Inflammatory macrophage treated with lipopolysaccharide for 1 hour (primary cell): ENCODE measurements around the gene CDX4.
"Not testable (repeated sequence)": the region's sequence is repeated elsewhere in the genome, so short reads cannot be mapped to it uniquely, and the experiment has no call there.

Source experiments
- DNase-seq, 2 donors: peaks; one replicate each; pipeline ENCODE4 v3.0.0-alpha.2; 2020 to 2022

CDX4 gene, protein sequence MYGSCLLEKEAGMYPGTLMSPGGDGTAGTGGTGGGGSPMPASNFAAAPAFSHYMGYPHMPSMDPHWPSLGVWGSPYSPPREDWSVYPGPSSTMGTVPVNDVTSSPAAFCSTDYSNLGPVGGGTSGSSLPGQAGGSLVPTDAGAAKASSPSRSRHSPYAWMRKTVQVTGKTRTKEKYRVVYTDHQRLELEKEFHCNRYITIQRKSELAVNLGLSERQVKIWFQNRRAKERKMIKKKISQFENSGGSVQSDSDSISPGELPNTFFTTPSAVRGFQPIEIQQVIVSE

DNA sequence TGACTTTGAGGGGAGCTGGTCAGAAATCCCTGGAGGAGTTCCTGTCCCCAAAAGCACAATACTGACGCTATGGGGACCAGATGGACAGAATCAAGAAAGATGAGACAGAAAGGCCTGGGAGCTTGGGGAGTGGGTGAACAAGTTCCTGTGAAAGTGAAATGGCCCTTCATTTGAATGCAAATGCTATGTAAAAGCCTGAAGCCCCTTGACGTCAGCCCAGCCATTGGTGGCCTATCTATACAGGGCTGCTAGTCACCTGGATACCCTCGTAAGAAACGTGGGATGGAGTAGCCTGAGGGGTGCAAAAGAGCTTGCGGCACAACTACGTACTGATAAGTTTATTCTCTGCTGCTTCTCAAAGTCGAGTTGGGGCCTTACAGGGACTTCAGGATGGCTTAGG lies at the start of gene CDX4:
TSS of gene CDX4 (plus strand) at position 223 of the 400 bp plus-strand sequence. CDS start 201 bp downstream, outside the sequence.
- DNase-seq: no peak

DNA sequence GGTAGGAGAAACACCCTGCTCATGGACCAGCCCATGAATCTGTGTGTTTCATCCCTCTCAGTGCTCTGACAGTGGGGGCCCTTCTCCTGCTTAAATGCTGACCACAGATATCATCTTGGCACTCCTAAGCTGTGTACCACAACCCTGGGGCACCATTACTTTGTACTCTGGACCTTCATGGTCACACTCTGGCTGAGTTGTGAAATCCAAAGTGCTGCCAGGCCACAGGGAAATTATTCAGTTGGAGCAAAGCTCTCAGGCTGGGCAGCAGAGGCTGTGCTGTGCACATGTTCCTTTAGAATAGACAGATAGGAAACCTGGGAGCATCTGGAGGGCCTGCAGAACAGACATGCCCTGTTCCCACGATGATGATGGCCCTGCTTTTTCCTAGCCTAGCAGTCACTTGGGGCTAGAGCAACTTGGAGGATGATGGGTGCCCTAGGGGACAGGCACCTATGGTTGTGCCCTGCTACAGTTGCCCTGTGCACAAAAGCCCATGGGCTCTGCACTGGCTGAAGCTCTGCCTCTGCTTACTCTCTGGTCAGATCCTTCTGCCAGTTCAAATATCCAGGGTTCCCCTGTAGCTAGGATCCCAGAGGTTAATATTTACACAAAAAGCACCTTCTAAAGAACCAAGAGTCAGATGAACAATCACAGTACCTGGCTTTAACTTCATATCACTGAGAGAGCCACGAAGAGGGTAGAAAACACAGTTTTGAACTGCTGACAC lies 48.5 kb upstream of the CDX4 start:
- no peak for DNase-seq

DNA sequence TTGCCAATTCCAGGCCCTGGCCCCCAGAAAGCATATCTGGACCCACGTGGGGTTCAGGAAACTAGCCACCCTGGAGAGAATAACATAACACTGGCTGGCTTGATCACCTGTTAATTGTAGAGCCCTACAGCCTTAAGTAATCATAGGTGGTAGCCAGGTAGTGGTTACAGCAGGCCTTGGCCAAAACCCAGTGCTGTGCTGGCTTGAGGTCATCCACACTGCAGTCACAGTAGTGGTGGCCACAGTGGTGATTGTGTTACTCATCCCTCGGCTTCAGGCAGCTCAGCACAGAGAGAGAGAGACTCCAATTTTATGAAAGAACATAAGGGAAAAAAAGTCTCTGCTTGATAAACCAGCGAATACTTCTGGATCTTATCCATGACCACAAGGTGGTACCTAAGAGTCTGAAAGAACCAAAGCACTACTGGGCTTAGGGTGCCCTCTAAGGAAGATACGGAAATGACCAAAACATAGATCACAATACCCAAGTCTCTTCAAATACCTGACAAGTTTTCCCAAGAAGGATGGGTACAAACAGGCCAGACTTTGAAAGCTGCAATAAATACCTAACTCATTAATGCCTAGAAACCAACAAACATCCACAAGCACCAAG lies 46.6 kb upstream of the CDX4 start:
- DNase-seq: no peak

DNA sequence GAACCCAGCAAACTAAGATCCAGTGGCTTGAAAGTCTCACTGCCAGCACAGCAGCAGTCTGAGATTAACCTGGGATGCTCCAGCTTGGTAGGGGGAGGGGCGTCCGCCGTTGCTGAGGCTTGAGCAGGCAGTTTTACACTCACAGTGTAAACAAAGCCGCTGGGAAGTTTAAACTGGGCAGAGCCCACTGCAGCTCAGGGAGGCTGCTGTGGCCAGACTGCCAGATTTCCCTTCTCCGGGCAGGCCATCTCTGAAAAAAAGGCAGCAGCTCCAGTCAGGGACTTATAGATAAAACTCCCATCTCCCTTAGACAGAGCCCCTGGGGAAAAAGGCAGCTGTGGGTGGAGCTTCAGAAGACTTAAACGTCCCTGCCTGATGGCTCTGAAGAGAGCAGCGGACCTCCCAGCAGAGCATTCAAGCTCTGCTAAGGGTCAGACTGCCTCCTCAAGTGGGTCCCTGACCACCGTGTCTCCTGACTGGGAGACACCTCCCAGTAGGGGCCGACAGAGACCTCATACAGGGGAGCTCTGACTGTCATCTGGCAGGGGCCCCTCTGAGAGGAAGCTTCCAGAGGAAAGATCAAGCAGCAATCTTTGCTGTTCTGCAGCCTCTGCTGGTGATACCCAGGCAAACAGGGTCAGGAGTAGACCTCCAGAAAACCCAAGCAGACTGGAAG lies 45.1 kb upstream of the CDX4 start:
- DNase-seq: no peak

DNA sequence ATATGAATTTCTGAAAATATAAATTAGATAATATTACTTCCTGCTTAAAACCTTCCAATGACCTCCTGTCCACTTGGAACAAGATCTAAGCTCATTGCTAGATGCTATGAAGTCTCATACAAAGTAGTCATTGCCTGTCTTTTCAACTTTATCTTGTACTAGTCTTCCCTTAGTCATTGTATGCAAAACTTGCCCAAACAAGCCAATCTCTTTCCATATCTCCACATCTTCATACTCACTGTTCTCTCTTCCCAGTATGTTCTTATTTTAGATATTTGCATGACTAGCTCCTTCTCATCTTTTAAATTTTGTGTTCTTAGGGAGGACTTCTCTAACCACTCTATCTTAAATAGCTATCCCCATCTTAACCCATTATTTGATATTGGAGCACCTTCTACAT lies 33.9 kb upstream of the CDX4 start:
- DNase-seq: no peak

DNA sequence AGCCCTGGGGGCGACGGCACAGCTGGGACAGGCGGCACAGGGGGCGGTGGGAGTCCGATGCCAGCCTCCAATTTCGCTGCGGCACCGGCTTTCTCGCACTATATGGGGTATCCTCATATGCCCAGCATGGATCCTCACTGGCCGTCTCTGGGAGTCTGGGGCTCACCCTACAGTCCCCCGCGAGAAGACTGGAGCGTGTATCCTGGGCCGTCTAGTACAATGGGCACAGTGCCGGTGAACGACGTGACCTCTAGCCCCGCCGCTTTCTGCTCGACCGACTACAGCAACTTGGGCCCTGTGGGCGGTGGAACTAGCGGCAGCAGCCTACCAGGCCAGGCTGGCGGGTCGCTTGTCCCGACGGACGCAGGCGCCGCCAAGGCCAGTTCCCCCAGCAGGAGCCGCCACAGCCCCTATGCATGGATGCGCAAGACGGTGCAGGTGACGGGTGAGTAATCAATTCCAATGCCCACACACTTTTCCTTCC lies 500 bp downstream of the CDX4 start:
- DNase-seq: no peak

DNA sequence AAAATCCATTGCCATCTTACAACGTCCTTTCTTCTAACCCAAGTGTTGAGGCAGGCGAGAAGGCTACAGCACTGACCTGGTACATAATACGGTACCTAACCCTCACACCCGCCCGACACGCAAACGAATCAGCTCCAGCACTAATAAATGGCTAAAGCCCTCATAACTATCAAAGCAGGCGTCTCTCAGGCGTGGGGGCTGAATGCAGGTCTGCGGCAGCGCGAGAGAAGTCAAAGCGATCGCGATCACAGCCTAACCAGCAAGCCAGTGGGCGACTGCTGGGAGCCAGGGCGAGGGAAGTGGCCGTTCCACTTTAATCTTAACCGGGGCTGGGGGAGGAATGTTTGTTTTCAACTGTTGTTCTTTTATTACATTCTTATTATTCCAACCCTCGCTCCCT lies 1.5 kb downstream of the CDX4 start:
- DNase-seq: no peak

DNA sequence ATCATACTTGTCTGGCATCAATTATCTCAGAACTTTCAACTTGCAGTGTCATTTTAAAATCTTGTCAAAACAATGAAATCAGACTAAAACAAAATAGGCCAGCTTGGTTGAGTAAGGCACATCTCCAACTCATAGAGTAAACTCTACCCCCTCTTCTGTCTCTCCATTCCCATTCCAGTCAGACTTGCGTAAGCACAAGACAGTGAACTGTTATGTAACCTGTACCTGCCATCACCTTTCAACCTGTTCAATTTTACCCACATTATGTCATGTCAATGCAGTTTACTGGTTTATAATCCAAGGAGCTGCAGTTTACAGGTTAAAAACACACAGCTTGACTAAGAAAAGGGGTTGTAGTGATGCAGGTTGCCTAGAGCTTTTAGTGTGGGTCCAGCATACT lies 8.3 kb downstream of the CDX4 start:
- no peak for DNase-seq

DNA sequence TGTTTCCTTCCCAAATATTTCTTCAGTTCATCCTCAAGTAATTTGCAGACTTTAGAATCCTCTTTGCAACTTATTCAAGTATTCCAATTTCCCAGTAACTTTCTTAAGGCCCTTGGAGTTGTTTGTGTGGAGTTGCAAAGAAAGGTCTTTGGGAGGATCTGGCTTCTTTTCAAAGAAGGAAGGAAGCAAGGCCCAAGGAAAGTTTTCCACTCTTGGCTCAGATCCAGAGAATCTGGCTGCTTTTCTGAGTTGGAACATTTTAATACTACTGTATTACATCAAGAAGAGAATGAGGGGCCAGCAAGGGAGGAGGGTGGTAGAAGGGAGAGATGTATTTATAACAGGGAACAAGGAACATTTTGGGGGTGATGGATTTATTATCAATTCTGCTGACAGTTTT lies 10.5 kb downstream of the CDX4 start:
- no peak for DNase-seq

DNA sequence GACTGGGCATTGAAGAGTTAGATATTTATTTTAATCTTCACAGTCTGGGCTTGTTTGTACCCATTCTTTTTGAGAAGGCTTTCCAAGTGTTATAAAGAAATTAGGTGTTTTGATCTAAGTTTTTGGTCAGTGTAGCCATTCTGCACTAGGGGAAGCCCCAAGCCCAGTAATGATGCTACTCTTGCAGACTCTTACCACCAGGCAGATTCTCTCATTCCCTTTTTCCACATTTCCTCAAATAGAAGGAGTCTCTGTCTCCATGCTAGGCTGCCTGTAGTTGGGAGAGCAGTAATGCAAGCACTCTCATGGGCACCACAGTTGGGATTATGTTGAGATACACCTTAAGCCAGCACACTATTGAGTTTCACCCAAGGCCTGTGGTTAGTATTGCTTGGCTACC lies 21.5 kb downstream of the CDX4 start:
- DNase-seq: no peak

DNA sequence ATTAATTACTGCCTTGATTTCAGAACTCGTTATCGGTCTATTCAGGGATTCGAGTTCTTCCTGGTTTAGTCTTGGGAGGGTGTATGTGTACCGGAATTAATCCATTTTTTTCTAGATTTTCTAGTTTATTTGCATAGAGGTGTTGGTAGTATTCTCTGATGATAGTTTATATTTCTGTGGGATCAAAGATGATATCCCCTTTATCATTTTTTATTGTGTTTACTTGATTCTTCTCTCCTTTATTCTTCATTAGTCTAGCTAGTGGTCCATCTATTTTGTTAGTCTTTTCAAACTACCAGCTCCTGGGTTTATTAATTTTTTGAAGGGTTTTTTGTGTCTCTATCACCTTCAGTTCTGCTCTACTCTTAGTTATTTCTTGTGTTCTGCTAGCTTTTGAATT lies 32.1 kb downstream of the CDX4 start:
- no peak for DNase-seq

DNA sequence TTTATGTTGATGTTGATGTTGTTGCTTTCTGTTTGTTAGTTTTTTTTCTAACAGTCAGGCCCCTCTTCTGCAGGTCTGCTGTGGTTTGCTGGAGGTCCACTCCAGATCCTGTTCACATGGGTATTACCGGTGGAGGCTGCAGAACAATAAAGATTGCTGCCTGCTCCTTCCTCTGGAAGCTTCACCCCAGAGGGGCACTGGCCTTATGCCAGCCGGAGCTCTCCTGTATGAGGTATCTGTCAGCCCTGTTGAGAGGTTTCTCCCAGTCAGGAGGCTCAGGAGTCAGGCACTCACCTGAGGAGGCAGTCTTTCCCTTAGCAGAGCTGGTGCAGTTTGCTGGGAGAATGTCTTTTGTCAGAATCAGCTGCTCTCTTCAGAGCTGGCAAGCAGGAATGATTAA lies 34.7 kb downstream of the CDX4 start:
- DNase-seq: no peak

DNA sequence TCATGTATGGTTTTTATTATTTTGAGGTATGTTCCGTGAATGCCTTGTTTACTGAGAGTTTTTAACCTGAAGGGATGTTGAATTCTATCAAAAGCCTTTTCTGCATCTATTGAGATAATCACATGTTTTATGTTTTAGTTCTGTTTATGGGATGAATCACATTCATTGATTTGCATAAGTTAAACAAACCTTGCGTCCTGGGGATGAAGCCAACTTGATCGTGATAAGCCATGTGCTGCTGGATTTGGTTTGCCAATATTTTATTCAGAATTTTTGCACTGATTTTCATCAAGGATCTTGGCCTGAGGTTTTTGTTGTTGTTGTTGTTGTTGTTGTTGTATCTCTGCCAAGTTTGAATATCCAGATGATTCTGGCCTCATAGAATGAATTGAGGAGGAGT lies 43.8 kb downstream of the CDX4 start:
- no peak for DNase-seq

DNA sequence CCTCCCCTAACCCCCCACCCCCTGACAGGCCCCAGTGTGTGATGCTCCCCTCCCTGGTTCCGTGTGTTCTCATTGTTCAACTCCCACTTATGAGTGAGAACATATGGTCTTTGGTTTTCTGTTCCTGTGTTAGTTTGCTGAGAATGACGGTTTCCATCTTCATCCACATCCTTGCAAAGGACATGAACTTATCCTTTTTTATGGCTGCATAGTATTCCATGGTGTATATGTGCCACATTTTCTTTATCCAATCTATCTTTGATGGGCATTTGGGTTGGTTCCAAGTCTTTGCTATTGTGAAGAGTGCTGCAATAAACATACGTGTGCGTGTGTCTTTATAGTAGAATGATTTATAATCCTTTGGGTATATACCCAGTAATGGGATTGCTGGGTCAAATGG lies 45.3 kb downstream of the CDX4 start:
- DNase-seq: not testable (repeated sequence)
